Caco-2 (cell line): Measurements from ENCODE around the gene KCNJ3. TPM values are rescaled to one million over a fixed set of nuclear protein-coding genes. Genes with fewer than 3 reads are reported as not detected.

Experiments used
- BruUV-seq: library from RNA; stranded (reverse); fragments of 400-500 nt; replicated peaks from 2 replicates; lab custom pipeline; 2021; lab: Mats Ljungman, UMichigan
- CTCF ChIA-PET: fragments of 300-600 bp; sonication (Branson Sonifier 250); formaldehyde crosslinking; loops from one replicate; lab custom pipeline; 2022; ENCODE audit warnings: antibody characterized with exemption; lab: Charles Lee
- POLR2A ChIA-PET: fragments of 300-600 bp; sonication (Branson Sonifier 250); formaldehyde crosslinking; loops from one replicate; lab custom pipeline; 2022; ENCODE audit warnings: antibody characterized with exemption; lab: Charles Lee
- DNase-seq, 2 experiments: peaks; one replicate each; pipeline versions ENCODE4 v3.0.0 to v3.0.0-alpha.2; 2020 to 2022
- H3K27me3 ChIP-seq: replicated peaks from 2 replicates; pipeline ENCODE4 v1.6.0; 2011; ENCODE audit warnings: low read length; ENCODE audit not compliant: control insufficient read depth, insufficient read depth
- H3K36me3 ChIP-seq: 2 replicates; pipeline ENCODE4 v1.5.1; 2011; ENCODE audit warnings: low read length; ENCODE audit not compliant: control insufficient read depth, insufficient read depth
- H3K4me1 ChIP-seq: fragments of 250-450 bp; sonication (Bioruptor Pico); 2 replicates; pipeline ENCODE4 v1.5.1; 2020; ENCODE audit warnings: mild to moderate bottlenecking
- H3K4me3 ChIP-seq: 2 replicates; pipeline ENCODE4 v1.5.1; 2011; ENCODE audit warnings: low read depth, mild to moderate bottlenecking, control low read depth, low read length
- H3K9me3 ChIP-seq: fragments of 250-450 bp; sonication (Bioruptor Pico); 2 replicates; pipeline ENCODE4 v1.5.1; 2020; ENCODE audit warnings: mild to moderate bottlenecking, moderate library complexity
- H3K27ac Mint-ChIP-seq: one replicate; pipeline ENCODE4 v1.8.0; 2022; ENCODE audit warnings: mixed read lengths; ENCODE audit not compliant: unreplicated experiment
- H3K27me3 Mint-ChIP-seq: one replicate; pipeline ENCODE4 v1.8.0; 2022; ENCODE audit warnings: mixed read lengths; ENCODE audit not compliant: insufficient read depth, unreplicated experiment
- H3K36me3 Mint-ChIP-seq: one replicate; pipeline ENCODE4 v1.8.0; 2022; ENCODE audit warnings: mild to moderate bottlenecking, mixed read lengths; ENCODE audit not compliant: insufficient read depth, unreplicated experiment
- H3K4me1 Mint-ChIP-seq: one replicate; pipeline ENCODE4 v1.8.0; 2022; ENCODE audit warnings: low read depth, mixed read lengths; ENCODE audit not compliant: unreplicated experiment
- H3K4me3 Mint-ChIP-seq: one replicate; pipeline ENCODE4 v1.8.0; 2022; ENCODE audit warnings: mild to moderate bottlenecking, moderate library complexity, mixed read lengths; ENCODE audit not compliant: unreplicated experiment
- H3K9me3 Mint-ChIP-seq: one replicate; pipeline ENCODE4 v1.8.0; 2022; ENCODE audit warnings: mixed read lengths; ENCODE audit not compliant: unreplicated experiment
- CTCF ChIP-seq, 2 experiments: fragments of 200-600 bp in 1 of 2; IDR thresholded peaks; 1 replicate in 1 of 2; 2 replicates in 1 of 2; pipeline versions ENCODE4 v1.5.1 to v1.8.0; 2011 to 2022; ENCODE audit warnings: antibody characterized with exemption in 1 of 2, control low read depth in 1 of 2, inconsistent platforms in 1 of 2, low read depth in 1 of 2, low read length in 1 of 2, mild to moderate bottlenecking in 1 of 2, moderate library complexity in 1 of 2; ENCODE audit not compliant: insufficient read depth in 1 of 2, severe bottlenecking in 1 of 2, unreplicated experiment in 1 of 2
- intact Hi-C: fragments of 100-400 bp; cut with micrococcal nuclease; formaldehyde crosslinking; loops from one replicate; pipeline ENCODE4 v1.10.0; 2022; ENCODE audit not compliant: unreplicated experiment
- total RNA-seq: library from RNA; stranded (reverse); gene quantifications from 2 replicates; pipeline ENCODE4 v1.2.3, GENCODE V29; 2022

KCNJ3 gene
- total RNA-seq, 1 experiment from 2014 or later, result not detected

- CTCF ChIA-PET, result no interaction called here
- H3K27me3 Mint-ChIP-seq, result peaks cover 4% of the 10 kb centered on the region
These were observed 41.9 kb downstream of the KCNJ3 start for GRCh38 chr2:154740361-154740760.

DNA sequence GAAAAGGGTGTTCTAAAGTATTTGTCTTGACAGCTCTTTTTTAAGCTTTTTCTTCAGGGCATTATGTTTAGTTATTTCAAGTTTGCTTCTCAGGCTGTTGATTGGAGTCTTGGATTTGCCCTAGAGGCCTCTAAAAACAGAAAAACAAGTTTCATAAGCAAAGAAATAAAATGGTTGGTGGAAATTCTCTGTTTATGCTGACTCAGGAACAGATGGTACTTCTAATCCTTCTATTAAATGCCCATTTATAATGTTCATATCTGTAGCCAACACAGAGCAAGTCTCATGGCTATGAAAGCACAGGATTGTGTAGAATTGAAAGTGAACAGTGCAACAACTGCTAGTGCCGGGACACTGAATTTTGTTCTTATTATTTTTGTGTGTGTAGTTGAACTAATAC, 60.4 kb downstream of the KCNJ3 start:
- no peak overlapping the region for H3K4me3 Mint-ChIP-seq
- H3K9me3 Mint-ChIP-seq, result no peaks in the 10 kb centered on the region
- ChIA-PET POLR2A (no interaction called here), CTCF (no interaction called here)
- H3K36me3 Mint-ChIP-seq, result no peaks in the 10 kb centered on the region
- intact Hi-C loops, result no loop called here
- no peaks in the 10 kb centered on the region for H3K27me3 ChIP-seq
- no peaks in the 10 kb centered on the region for H3K27me3 Mint-ChIP-seq
- no peaks in the 10 kb centered on the region for H3K4me1 Mint-ChIP-seq
- no peaks in the 10 kb centered on the region for H3K4me1 ChIP-seq
- no peak for TF ChIP-seq CTCF (IDR thresholded peaks at IDR 0.05; ENCODE audit: insufficient read depth in 1 of 2, low read depth in 1 of 2, low read length in 1 of 2, severe bottlenecking in 1 of 2, unreplicated experiment in 1 of 2)
- DNase-seq, result no peak
- H3K36me3 ChIP-seq, result no peaks in the 10 kb centered on the region
- H3K9me3 ChIP-seq, result no peaks in the 10 kb centered on the region
- no peak overlapping the region for H3K4me3 ChIP-seq
- no TSS peak for BruUV-seq
- no peak overlapping the region for H3K27ac Mint-ChIP-seq

More at GRCh38 chr2:154740361-154740760, 41.9 kb downstream of the KCNJ3 start:
- TF ChIP-seq CTCF (IDR thresholded peaks at IDR 0.05; ENCODE audit: insufficient read depth in 1 of 2, low read depth in 1 of 2, low read length in 1 of 2, severe bottlenecking in 1 of 2, unreplicated experiment in 1 of 2), result no peak
- no peaks in the 10 kb centered on the region for H3K36me3 Mint-ChIP-seq
- H3K4me3 Mint-ChIP-seq, result no peak overlapping the region
- intact Hi-C loops, result no loop called here
- H3K27ac Mint-ChIP-seq, result no peak overlapping the region
- DNase-seq, result no peak
- no peaks in the 10 kb centered on the region for H3K4me1 ChIP-seq
- H3K27me3 ChIP-seq, result no peaks in the 10 kb centered on the region
- no peaks in the 10 kb centered on the region for H3K36me3 ChIP-seq
- no peaks in the 10 kb centered on the region for H3K9me3 ChIP-seq
- BruUV-seq, result no TSS peak
- no peak overlapping the region for H3K4me3 ChIP-seq
- no peaks in the 10 kb centered on the region for H3K4me1 Mint-ChIP-seq
- no peaks in the 10 kb centered on the region for H3K9me3 Mint-ChIP-seq
- POLR2A ChIA-PET, result no interaction called here

GRCh38 chr2:154762638-154763037, 64.1 kb downstream of the KCNJ3 start:
- TF ChIP-seq CTCF (IDR thresholded peaks at IDR 0.05; ENCODE audit: insufficient read depth in 1 of 2, low read depth in 1 of 2, low read length in 1 of 2, severe bottlenecking in 1 of 2, unreplicated experiment in 1 of 2), result no peak
- no peak overlapping the region for H3K4me3 ChIP-seq
- no peaks in the 10 kb centered on the region for H3K9me3 ChIP-seq
- Mint-ChIP-seq H3K27me3 (no peaks in the 10 kb centered on the region), H3K9me3 (no peaks in the 10 kb centered on the region), H3K36me3 (no peaks in the 10 kb centered on the region), H3K4me1 (no peaks in the 10 kb centered on the region), H3K4me3 (no peak overlapping the region), H3K27ac (no peak overlapping the region)
- ChIA-PET POLR2A (no interaction called here), CTCF (no interaction called here)
- intact Hi-C loops, result no loop called here
- H3K27me3 ChIP-seq, result no peaks in the 10 kb centered on the region
- DNase-seq, result no peak
- no peaks in the 10 kb centered on the region for H3K36me3 ChIP-seq
- no TSS peak for BruUV-seq
- no peaks in the 10 kb centered on the region for H3K4me1 ChIP-seq
